Smooth muscle cell (in vitro differentiated cells): ENCODE measurements around the gene NUP214. TPM values are rescaled to one million over a fixed set of nuclear protein-coding genes. Genes with fewer than 3 reads are reported as not detected.

Experiments used
- DNase-seq: peaks from one replicate; lab custom pipeline; 2025; ENCODE audit not compliant: unreplicated experiment; lab: John Stamatoyannopoulos, UW
- H2AFZ ChIP-seq: fragments of 200-600 bp; sonication (generic); 2 replicates; pipeline ENCODE4 v1.6.0; 2016; ENCODE audit warnings: antibody characterized with exemption, low read depth, mild to moderate bottlenecking
- H3F3A ChIP-seq: fragments of 200-600 bp; sonication (generic); 2 replicates; pipeline ENCODE4 v1.6.0; 2017; ENCODE audit warnings: antibody characterized with exemption, low read depth
- H3K27ac ChIP-seq: fragments of 200-600 bp; sonication (generic); 2 replicates; pipeline ENCODE4 v1.5.1; 2016; ENCODE audit warnings: low read depth, mild to moderate bottlenecking
- H3K27me3 ChIP-seq: fragments of 200-600 bp; sonication (generic); 2 replicates; pipeline ENCODE4 v1.6.1; 2016; ENCODE audit warnings: low read depth, mild to moderate bottlenecking
- H3K36me3 ChIP-seq: fragments of 200-600 bp; sonication (generic); 2 replicates; pipeline ENCODE4 v1.5.1; 2016; ENCODE audit warnings: low read depth
- H3K4me1 ChIP-seq: fragments of 200-600 bp; sonication (generic); 2 replicates; pipeline ENCODE4 v1.5.1; 2016; ENCODE audit warnings: low read depth
- H3K4me2 ChIP-seq: fragments of 200-600 bp; sonication (generic); 2 replicates; pipeline ENCODE4 v1.6.0; 2016; ENCODE audit warnings: mild to moderate bottlenecking
- H3K4me3 ChIP-seq: fragments of 200-600 bp; sonication (generic); 2 replicates; pipeline ENCODE4 v1.5.1; 2016; ENCODE audit warnings: mild to moderate bottlenecking
- H3K79me2 ChIP-seq: fragments of 200-600 bp; sonication (generic); 2 replicates; pipeline ENCODE4 v1.6.0; 2016; ENCODE audit warnings: low read depth, mild to moderate bottlenecking
- H3K9ac ChIP-seq: fragments of 200-600 bp; sonication (generic); 2 replicates; pipeline ENCODE4 v1.6.0; 2016; ENCODE audit warnings: low read depth
- H3K9me3 ChIP-seq: fragments of 200-600 bp; sonication (generic); replicated peaks from 2 replicates; pipeline ENCODE4 v1.5.1; 2016; ENCODE audit warnings: low read depth
- H4K20me1 ChIP-seq: fragments of 200-600 bp; sonication (generic); 2 replicates; pipeline ENCODE4 v1.6.0; 2016; ENCODE audit warnings: low read depth
- CTCF ChIP-seq: fragments of 200-600 bp; sonication (generic); IDR thresholded peaks from 2 replicates; pipeline ENCODE4 v1.5.1; 2017; ENCODE audit warnings: borderline replicate concordance, mild to moderate bottlenecking, antibody characterized with exemption; ENCODE audit not compliant: insufficient read depth, poor library complexity, severe bottlenecking
- whole genome bisulfite sequencing: methylation state at CpG from one replicate; pipeline ENCODE4 v1.1.7; 2016; ENCODE audit warnings: low lambda C conversion rate; 5-methylcytosine and 5-hydroxymethylcytosine counted together
- polyA plus RNA-seq: library from polyadenylated mRNA; unstranded; fragments of >200 nt; fragmentation: Nextera tagmentation; extraction: Ambion mirVana; gene quantifications from 2 replicates; pipeline ENCODE4 v1.2.1, GENCODE V29; 2016
- total RNA-seq: library from RNA; depleted of rRNA; stranded (reverse); fragments of >200 nt; gene quantifications from 2 replicates; pipeline ENCODE4 v1.2.3, GENCODE V29; 2014

Gene NUP214
- total and polyA plus RNA-seq, 2 experiments from 2014 or later, result 13.9 to 44.7 TPM

- WGBS, result 70% methylated on average over 19 of the region's 19 CpGs
- no peaks in the 10 kb centered on the region for H4K20me1 ChIP-seq
- peaks cover 28% of the 10 kb centered on the region for H3K27me3 ChIP-seq
- H3K79me2 ChIP-seq, result no peaks in the 10 kb centered on the region
- no peak for TF ChIP-seq CTCF
- no peak overlapping the region for H3K4me3 ChIP-seq
- no peak overlapping the region for H2AFZ ChIP-seq
- no peaks in the 10 kb centered on the region for H3F3A ChIP-seq
- no peak overlapping the region for H3K9ac ChIP-seq
- no peaks in the 10 kb centered on the region for H3K36me3 ChIP-seq
- H3K4me1 ChIP-seq, result peaks cover 10% of the 10 kb centered on the region
- H3K9me3 ChIP-seq, result no peaks in the 10 kb centered on the region
- DNase-seq, result no peak
- H3K27ac ChIP-seq, result no peak overlapping the region
- H3K4me2 ChIP-seq, result no peak overlapping the region
Observed at GRCh38 chr9:131279863-131280570, 154.6 kb downstream of the NUP214 start.

GRCh38 chr9:131280660-131281059, 155.3 kb downstream of the NUP214 start:
- no peaks in the 10 kb centered on the region for H3K9me3 ChIP-seq
- no peak overlapping the region for H3K27ac ChIP-seq
- no peak overlapping the region for H2AFZ ChIP-seq
- peaks cover 28% of the 10 kb centered on the region for H3K27me3 ChIP-seq
- no peaks in the 10 kb centered on the region for H4K20me1 ChIP-seq
- peaks cover 8% of the 10 kb centered on the region for H3K4me1 ChIP-seq
- no peak for TF ChIP-seq CTCF
- WGBS, result 96% methylated on average over 3 of the region's 3 CpGs
- H3K4me2 ChIP-seq, result no peak overlapping the region
- no peak overlapping the region for H3K4me3 ChIP-seq
- no peaks in the 10 kb centered on the region for H3K36me3 ChIP-seq
- no peaks in the 10 kb centered on the region for H3K79me2 ChIP-seq
- DNase-seq, result no peak
- no peaks in the 10 kb centered on the region for H3F3A ChIP-seq
- no peak overlapping the region for H3K9ac ChIP-seq

- H3K27me3 ChIP-seq, result peaks cover 28% of the 10 kb centered on the region
- DNase-seq, result no peak
- no peak overlapping the region for H3K9ac ChIP-seq
Observed at GRCh38 chr9:131281119-131281965, 156.0 kb downstream of the NUP214 start.

More at GRCh38 chr9:131281119-131281965, 156.0 kb downstream of the NUP214 start:
- no peak for TF ChIP-seq CTCF
- Histone ChIP-seq H2AFZ (no peak overlapping the region), H3K79me2 (no peaks in the 10 kb centered on the region), H3K27ac (no peak overlapping the region), H4K20me1 (no peaks in the 10 kb centered on the region), H3K36me3 (no peaks in the 10 kb centered on the region), H3K4me2 (no peak overlapping the region), H3K9me3 (no peaks in the 10 kb centered on the region), H3K4me1 (peaks cover 4% of the 10 kb centered on the region), H3K4me3 (no peak overlapping the region), H3F3A (no peaks in the 10 kb centered on the region)
- 85% methylated on average over 17 of the region's 17 CpGs for WGBS
